SK-N-MC (cell line): ENCODE results near the gene DHPS.
A peak's percentile ranks its signal among the peaks of the same experiment; 100 is the strongest.

Experiments used
- EZH2 ChIP-seq: fragments of 200-600 bp; sonication (generic); IDR thresholded peaks from one replicate; pipeline ENCODE4 v1.6.1; 2017; ENCODE audit warnings: antibody characterized with exemption
- FOXP2 ChIP-seq: optimal IDR thresholded peaks from 2 replicates; pipeline ENCODE3; 2011; ENCODE audit warnings: mild to moderate bottlenecking, moderate library complexity; ENCODE audit not compliant: insufficient read depth; ENCODE audit errors: extremely low read length, control extremely low read depth
- POLR2AphosphoS5 ChIP-seq: IDR thresholded peaks from 2 replicates; pipeline ENCODE4 v1.6.1; 2012; ENCODE audit warnings: mild to moderate bottlenecking, low read depth, low read length, borderline replicate concordance

- TF ChIP-seq POLR2AphosphoS5, result peak; percentile 91
- TF ChIP-seq EZH2, result no peak
- TF ChIP-seq FOXP2, result no peak
These were observed 41.1 kb upstream of the DHPS start for GRCh38 chr19:12722566-12723380.
